Measurements from ENCODE around the gene FAM3C. TPM values are rescaled to one million over a fixed set of nuclear protein-coding genes. Genes with fewer than 3 reads are reported as not detected.
A peak's percentile ranks its signal among the peaks of the same experiment; 100 is the strongest.
"Not testable (repeated sequence)": the region's sequence is repeated elsewhere in the genome, so short reads cannot be mapped to it uniquely, and the experiment has no call there.

The FAM3C gene
- total RNA-seq, 4 donors from 2014 or later: 91.0 to 109 (median 97.9) TPM

DNA sequence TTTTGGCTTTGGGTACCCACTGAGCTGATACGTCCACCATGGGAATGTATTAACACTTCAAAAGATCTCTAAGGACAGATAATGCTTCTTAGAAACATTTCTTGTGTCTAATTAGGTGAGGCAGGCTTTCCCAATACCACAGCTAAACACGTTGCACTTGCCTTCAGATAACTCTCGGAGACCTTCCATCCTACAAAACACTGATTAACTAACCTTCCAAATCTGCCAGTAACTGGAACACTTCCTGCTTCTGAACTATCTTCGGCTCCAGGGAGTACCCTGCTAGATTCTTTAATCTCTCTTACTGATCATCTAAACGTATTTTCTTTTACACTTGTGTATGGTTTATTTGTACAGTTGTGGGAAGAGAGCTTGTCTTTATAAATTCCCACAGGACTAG is 68.4 kb downstream of the FAM3C start:
- intact Hi-C loops (cut with DNase I): no loop called here
- 87 to 94% methylated on average over 5 of the region's 5 CpGs for WGBS, 2 donors
- no peak overlapping the region for H3K4me3 ChIP-seq (replicated peaks in 1 of 3)
- peaks cover 29% of the 10 kb centered on the region for H3K27me3 ChIP-seq
- H3K27ac ChIP-seq: no peak overlapping the region
- TF ChIP-seq POLR2A (IDR thresholded peaks at IDR 0.05): no peak
- TF ChIP-seq, protein P1, sequence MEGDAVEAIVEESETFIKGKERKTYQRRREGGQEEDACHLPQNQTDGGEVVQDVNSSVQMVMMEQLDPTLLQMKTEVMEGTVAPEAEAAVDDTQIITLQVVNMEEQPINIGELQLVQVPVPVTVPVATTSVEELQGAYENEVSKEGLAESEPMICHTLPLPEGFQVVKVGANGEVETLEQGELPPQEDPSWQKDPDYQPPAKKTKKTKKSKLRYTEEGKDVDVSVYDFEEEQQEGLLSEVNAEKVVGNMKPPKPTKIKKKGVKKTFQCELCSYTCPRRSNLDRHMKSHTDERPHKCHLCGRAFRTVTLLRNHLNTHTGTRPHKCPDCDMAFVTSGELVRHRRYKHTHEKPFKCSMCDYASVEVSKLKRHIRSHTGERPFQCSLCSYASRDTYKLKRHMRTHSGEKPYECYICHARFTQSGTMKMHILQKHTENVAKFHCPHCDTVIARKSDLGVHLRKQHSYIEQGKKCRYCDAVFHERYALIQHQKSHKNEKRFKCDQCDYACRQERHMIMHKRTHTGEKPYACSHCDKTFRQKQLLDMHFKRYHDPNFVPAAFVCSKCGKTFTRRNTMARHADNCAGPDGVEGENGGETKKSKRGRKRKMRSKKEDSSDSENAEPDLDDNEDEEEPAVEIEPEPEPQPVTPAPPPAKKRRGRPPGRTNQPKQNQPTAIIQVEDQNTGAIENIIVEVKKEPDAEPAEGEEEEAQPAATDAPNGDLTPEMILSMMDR (IDR thresholded peaks at IDR 0.05): no peak
- DNase-seq: no peak
- no peaks in the 10 kb centered on the region for H3K36me3 ChIP-seq
- peaks cover 15 to 16% of the 10 kb centered on the region in 2 donors for H3K4me1 ChIP-seq
- no peaks in the 10 kb centered on the region for H3K9me3 ChIP-seq

DNA sequence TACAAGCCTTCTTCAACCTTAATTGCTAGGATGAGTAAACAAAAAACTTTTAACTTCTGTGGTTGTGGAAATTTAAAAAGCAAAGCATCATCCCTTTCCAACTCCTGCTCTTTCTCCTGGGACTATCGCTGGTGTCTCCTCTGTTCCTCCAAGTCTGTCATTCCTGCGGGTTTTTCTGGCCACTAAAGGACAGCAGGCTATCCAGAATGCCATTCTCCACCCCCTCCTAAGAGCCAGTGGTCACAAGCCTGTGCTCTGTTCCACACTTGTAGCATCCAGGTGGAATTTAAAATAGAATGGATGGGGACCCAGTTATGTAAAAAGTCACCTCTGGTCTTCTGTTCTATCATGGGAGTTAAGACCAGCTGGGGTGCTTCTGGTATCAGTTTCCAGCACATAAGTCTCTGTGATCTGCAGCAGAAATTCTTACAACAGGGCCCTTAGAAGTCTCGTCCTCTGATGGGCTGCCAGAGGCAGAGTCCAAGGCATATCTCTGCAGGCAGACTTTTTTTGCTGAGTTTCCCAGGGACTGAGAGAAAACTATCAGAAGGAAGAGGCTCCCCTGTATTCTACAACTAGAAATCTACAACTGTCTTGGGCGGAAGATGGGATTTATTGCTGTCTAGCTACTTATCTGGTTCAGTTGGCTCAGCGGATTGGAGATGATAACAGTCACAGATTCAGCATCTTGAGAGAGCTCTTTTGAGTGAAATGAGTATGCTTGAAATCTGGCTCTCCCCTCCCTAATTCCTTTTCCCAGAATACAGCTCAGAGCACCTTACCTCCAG is 72.4 kb downstream of the FAM3C start:
- no peak for DNase-seq
- no peak overlapping the region for H3K4me3 ChIP-seq (replicated peaks in 1 of 3)
- H3K27me3 ChIP-seq: peaks cover 4% of the 10 kb centered on the region
- no peaks in the 10 kb centered on the region for H3K36me3 ChIP-seq
- WGBS, 2 donors: 48 to 59% methylated on average over 5 of the region's 5 CpGs
- no peaks in the 10 kb centered on the region for H3K4me1 ChIP-seq
- intact Hi-C loops (cut with DNase I): no loop called here
- TF ChIP-seq, protein P1 (IDR thresholded peaks at IDR 0.05): no peak
- no peak for TF ChIP-seq POLR2A (IDR thresholded peaks at IDR 0.05)
- H3K9me3 ChIP-seq: no peaks in the 10 kb centered on the region
- no peak overlapping the region for H3K27ac ChIP-seq

DNA sequence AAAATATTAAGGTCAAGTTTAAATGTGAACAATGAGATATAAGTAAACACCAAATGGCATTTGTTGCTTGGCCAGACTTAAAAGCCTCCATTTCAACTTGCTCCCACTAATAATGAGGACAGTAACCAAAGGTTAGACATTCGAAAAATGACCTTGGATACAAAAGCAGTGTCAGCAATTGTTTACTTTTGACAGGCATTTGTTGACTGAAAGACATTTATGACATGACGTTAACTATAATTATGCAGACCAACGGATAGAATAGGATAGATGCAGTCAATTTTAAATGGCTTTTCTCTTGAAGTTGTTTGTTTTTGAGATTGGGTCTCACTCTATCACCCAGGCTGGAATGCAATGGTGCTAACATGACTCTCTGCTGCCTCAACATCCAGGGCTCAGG is 73.6 kb downstream of the FAM3C start:
- Histone ChIP-seq H3K36me3 (no peaks in the 10 kb centered on the region), H3K4me1 (no peaks in the 10 kb centered on the region), H3K9me3 (no peaks in the 10 kb centered on the region), H3K4me3 (replicated peaks in 1 of 3) (no peak overlapping the region), H3K27ac (no peak overlapping the region), H3K27me3 (no peaks in the 10 kb centered on the region)
- no peak for DNase-seq
- TF ChIP-seq, protein P1 (IDR thresholded peaks at IDR 0.05): no peak
- TF ChIP-seq POLR2A (IDR thresholded peaks at IDR 0.05): no peak
- intact Hi-C loops (cut with DNase I): no loop called here
- 76% methylated on average over 3 of the region's 3 CpGs for WGBS, 2 donors

DNA sequence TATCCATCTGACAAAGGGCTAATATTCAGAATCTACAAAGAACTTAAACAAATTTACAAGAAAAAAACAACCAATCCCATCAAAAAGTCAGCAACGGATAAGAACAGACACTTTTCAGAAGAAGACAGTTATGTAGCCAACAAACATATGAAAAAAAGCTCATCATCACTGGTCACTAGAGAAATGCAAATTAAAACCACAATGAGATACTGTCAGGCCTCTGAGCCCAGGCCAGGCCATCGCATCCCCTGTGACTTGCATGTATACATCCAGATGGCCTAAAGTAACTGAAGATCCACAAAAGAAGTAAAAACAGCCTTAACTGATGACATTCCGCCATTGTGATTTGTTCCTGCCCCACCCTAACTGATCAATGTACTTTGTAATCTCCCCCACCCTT is 80.9 kb downstream of the FAM3C start:
- DNase-seq; H3K4me1 ChIP-seq; H3K9me3 ChIP-seq; H3K4me3 ChIP-seq (replicated peaks in 1 of 3); H3K27ac ChIP-seq; H3K27me3 ChIP-seq; intact Hi-C loops (cut with DNase I); H3K36me3 ChIP-seq: not testable (repeated sequence)
- 87 to 90% methylated on average over 3 of the region's 3 CpGs for WGBS, 2 donors

DNA sequence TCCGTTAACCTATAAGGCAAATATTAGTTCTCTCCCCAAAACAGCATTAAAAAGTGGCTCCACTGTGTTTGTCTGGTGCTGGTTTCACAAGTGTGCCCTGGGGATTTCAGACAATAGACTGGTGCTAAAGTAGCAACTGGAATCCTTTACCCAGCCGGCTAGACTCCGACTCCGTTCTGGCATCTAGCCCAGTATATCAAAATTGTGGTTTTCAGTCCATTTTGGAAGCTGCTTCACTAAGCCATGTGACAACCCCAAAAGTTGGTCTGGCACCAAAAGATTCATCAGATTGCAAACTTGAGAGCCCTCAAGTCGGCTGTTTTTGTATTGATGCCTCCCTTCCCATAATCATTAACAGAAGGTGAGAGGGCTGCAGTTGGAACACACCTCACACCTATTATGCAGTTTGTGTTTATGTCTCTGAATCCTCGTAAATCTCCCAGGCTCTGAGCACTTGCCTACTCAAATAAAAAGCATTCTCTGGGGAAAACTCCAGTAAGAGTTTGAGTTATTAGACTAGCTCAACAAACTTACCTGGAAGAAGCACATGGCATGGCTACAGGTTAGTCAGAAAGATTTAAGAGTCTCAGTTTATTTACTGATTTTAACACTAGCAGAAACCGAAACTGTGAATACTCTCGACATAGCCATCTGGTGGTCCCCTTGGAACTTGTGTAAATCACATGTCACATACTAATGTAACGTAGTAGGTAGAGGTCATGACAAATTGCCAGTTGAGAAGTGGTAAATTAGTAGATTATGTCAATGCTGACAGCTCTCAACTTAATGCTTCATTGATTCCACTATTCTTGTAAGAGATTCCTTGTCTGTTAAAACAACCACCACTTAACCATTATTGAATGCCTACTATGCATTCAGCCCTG is 82.1 kb downstream of the FAM3C start:
- Histone ChIP-seq H3K27me3 (no peaks in the 10 kb centered on the region), H3K27ac (no peak overlapping the region), H3K4me1 (peaks cover 3 to 5% of the 10 kb centered on the region in 2 donors), H3K4me3 (replicated peaks in 1 of 3) (no peak overlapping the region), H3K9me3 (no peaks in the 10 kb centered on the region), H3K36me3 (no peaks in the 10 kb centered on the region)
- TF ChIP-seq POLR2A (IDR thresholded peaks at IDR 0.05): no peak
- TF ChIP-seq, protein P1 (IDR thresholded peaks at IDR 0.05): no peak
- intact Hi-C loops (cut with DNase I): no loop called here
- DNase-seq: peak; percentile 7 to 8
- WGBS, 2 donors: 22 to 32% methylated on average over 9 of the region's 9 CpGs

Measured in thyroid gland (tissue), 4 donors.